GM19467 (cell line): ENCODE measurements around the gene SIRT3.
A peak's percentile ranks its signal among the peaks of the same experiment; 100 is the strongest.

Experiments used
- ATAC-seq: cut with Tn5 transposase; IDR thresholded peaks from one replicate; pipeline ENCODE4 v1.9.1; 2021; ENCODE audit warnings: mild to moderate bottlenecking, moderate library complexity; ENCODE audit not compliant: unreplicated experiment

SIRT3 gene

DNA sequence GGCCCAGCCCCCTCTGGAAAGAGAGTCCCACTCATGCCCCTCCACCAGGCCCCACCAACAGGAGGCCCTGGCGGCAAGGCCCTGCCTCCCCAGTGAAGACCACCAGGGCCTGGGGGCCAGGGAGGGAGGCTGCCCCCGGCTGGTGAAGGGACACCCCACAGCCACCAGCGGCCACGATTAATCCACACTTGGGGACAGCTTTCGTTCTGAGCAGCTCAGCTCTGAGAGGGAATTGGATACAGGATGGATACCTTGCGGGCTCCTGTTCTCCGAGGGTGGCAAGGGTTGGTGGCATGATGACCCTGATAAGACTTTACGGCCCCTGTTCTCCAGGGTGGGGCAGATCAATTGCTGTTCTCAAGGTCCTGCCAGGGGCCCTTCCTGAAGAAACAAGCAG is 35.2 kb upstream of the SIRT3 start:
- ATAC-seq: no peak

DNA sequence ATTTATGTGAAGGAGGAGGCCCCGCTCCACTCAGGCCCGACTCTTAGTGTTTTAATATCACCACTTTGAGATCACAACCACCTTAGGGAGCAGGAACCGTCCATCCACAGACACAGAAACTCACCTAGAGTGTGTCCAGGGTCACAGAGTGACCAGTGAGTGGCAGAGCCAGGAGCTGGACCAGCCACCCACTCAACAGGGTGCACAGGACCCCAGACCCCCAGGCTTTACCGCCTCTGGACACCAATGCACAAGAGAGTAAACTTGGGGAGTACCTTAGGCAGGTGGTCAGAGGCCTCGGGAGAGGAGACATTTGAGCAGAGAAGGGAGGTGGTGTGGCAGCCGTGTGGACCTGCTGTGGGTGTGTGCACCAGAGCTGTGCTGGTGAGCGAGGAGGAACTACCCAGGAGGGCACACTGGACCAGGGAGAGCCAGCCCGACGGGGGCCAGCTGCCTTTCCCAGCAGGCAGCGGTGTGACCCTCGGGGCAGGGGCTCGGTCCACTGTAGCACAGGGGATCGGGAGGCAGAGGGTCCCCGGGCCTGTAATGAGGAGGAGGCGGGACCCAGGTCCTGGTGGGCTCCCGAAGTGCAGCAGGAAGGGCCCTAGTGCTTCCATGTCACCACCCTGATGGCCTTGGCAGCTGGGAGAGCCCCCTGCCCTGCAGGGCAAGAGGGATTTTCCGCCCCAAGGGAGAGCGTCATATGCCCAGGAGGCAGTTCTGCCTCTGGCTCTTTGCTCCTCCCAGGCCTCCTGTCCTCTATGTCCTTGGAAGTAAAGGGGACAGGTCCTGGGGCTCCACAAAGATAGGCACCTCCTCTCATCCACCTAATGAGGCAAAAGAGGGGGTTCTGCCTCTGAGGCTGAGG is 34.5 kb upstream of the SIRT3 start:
- ATAC-seq: no peak

DNA sequence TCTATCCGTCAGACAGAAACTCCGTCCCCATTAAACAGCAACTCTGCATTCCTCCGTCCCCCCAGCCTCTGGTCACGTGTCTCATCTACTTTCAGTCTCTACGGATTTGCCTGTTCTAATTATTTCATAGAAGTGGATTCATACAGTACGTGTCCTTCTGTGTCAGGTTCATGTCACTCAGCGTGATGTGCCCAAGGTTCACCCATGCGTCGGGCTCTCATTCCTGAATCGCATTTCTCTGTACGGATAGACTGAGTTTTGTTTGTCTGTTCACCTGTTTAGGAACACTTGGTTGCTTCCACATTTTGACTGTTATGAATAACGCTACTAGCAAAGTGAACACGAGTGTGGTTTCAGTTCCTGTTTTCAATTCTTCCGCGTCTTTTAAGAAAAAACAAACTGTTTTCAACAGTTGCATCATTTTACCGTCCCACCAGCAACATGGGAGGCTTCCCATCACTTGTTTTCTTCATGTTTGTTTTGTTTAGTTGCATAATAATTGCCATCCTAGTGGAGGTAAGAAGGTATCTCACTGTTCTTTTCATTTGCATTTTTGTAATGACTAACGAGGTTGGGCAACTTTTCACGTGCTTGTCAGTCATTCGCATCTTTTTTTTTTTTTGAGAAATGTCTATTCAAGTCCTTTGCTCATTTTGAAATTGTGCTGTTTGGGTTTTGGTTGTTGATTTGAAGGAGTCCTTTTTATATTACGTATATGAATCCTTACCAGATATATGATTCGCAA is 33.2 kb upstream of the SIRT3 start:
- ATAC-seq: peak; percentile 60

DNA sequence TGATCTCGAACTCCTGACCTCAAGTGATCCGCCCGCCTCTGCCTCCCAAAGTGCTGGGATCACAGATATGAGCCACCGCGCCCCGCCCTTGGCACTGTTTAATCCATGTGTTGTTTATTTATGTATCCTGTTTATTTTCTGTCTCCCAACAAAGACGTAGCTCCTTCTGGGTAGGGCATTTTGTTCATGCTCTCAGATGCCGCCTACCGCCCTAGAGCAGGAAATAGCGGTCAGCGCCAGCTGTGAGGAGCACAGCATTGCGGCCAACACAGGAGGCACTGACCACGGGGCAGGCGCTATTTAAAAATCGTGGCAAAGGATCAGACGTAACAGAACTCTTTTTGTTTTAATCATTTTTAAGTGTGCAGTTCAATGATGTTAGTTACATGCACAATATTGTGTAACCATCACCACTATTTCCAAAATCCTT is 32.6 kb upstream of the SIRT3 start:
- peak; percentile 46 for ATAC-seq

DNA sequence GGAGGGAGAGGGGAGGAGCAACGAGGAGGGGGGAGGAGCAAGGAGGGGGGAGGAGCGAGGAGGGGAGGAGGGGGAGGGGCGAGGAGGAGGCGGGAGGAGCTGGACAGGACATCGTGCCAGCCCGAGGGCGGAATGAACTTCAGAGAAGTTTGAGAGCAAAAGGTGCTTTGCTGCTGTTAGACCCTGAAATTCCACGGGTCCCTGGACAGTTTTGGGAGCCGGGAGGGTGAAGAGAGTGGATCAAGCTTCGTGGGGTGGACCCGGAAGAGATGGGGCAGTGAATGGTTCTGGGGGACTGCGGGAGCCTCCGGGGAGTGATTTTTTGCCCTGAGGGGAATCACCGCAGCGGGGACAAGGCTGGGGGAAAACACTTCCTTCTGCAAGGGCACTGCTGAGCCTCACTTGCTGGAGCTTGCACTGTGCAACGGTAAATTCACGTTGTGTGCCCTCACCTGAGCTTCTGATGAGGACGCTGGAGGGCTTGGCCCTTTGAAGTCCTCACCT is 31.4 kb upstream of the SIRT3 start:
- ATAC-seq: no peak

DNA sequence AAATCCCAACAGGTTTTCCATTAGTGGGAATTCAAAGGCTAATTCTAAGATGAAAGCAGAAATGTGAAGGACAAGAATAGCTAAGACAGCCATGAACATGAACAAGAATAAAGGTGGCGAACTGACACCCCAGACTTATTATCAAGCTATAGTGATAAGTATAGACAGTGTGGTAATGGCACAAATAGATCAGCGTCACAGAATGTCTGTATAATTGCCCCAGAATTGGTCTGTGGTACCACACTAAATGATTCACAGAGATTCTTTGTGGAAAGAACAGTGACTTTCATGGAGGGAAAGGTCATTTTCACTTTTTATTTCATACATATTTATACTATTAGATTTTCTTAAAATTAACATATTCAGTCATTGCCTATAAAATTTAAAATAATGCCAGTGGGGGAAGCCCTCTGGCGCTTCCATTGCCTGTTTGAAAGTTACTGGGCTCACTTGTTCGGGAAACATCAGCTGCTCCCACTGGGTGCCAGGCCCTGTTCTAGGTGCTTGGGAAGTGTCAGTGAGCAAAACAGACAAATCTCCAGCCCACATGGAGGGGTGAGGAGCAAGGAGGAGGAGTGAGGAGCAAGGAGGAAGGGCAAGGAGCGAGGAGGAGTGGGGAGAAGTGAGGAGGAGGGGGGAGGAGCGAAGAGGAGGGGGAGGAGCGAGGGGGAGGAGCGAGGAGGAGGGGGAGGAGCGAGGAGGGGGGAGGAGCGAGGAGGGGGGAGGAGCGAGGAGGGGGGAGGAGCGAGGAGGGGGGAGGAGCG is 30.7 kb upstream of the SIRT3 start:
- ATAC-seq: no peak

DNA sequence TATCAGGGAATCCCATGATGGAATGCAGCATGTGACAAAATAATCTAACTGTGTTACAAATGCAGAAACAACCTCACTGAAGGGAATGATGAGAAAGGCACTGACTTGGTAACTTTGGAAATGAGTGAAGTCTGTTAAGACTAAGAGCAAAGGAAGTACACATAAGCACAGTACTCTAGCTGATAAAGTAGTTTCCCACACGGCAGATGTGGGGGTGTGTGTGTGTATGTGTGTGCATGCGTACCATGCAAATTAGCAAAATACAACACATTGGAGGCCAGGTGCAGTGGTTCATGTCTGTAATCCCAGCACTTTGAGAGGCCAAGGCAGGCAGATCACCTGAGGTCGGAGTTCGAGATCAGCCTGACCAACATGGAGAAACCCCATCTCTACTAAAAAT is 25.5 kb upstream of the SIRT3 start:
- ATAC-seq: no peak

DNA sequence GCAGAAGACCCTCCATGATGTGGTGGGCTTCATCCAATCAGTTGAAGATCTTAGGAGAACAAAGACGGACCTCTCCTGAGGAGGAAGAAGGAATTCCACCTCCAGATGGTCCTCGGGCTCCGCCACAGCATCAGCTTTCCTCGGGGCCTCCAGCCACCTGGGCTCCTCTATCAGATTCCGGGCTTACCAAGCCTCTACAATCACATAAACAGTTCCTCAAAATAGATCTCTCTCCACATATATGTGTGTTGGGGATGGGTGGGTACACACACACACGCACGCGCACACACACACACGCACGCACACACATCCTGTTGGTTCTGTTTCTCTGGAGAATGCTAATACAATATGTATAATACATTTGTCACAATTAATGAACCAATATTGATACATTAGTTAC is 23.3 kb upstream of the SIRT3 start:
- no peak for ATAC-seq

DNA sequence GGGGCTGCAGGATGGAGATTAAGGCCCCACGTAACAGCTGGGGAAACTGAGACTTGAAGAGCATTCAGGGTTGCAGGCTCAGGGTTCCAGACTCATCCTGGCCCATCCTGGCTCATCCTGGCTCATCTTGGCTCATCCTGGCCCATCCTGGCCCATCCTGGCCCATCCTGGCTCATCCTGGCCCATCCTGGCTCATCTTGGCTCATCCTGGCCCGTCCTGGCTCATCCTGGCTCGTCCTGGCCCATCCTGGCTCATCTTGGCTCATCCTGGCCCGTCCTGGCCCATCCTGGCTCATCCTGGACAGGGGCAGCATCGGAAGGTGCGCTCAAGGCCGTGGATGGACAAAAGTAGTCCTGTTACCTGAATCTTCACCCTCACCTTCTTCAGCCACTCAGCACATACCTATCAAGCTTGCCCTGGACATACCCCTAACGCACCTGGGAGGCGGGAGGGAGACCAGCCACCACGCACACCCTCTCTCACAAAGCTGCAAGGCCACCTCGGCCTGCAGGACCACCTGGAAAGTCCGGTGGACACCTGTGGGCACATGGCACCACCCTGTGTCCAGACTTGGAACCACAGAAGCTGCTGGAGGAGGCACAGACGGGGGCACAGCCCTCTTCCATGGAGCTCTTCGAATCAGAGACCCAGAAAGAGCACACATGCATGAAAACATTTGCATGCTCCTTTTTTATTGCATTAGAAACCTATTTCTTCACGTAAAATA is 21.8 kb upstream of the SIRT3 start:
- ATAC-seq: no peak

DNA sequence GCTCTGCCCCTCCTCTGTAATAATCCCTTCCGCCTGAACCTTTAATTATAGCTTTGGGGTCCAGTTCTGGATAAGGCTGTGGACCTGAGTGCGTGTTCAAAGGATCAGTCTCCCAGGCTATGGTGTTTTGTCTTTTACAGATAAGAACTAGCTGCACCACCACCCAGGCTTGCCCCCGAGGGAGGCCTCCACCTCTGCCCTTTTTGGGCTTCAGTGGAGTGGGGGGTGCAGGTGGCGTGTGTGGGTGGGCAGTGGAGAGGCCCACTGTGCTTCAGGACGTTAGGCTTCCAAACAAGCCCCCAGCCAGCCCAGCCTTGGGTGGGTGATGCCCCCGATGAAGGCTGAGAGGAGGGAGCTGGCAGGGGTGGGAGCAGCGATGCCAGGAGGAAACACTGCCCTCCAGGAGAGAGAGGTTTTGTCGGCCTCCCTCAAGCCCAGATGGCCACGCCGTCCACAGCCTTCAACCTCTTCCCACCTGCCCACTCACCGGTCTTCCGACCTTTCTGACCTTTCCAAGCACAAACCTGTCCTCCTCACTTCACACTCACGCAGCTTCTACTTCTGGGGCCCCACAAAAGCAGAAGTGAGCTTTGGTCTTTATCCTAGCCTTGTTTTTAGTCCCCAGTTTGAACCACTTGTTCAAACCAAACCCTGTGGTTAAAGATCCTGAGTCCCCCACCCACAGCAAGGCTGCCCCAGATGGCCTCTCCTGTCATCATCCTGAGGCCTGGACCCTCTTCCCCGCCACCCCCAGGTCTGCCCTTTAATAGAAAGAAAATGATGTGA is 21.0 kb upstream of the SIRT3 start:
- no peak for ATAC-seq

DNA sequence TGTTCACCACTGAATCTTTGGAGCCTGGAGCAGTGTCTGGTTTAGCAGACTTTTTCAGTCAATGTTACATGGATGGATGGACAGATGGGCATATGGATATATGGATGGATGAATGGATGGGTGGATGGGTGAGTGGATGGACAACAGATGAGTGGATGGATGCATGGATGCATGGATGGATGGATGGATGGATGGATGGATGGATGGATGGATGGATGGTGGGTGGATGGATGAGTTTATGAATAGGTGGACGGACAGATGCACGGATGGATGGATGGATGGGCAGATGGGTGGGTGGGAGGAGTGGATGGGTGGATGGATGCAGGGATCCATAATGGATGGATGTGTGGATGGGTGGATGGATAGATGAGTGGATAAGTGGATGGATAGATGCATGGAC is 19.7 kb upstream of the SIRT3 start:
- no peak for ATAC-seq

DNA sequence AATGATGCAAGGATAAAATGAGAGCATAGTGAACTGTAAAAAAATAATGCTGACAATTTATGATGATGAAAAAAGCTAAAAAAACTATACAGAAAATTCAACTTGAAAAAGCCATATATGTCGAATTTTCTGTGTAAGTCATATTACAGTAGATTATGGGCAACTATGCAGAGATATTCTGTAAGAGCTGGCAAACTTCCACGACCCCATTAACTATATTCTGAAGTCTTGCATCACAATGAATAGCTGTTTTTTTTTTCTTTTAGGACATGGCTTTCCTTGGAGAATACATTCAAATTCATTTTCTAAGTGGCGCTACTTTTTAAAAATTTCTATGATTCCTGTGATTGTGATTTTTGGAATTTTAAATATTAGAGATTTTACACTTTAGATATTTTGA is 19.0 kb upstream of the SIRT3 start:
- no peak for ATAC-seq

DNA sequence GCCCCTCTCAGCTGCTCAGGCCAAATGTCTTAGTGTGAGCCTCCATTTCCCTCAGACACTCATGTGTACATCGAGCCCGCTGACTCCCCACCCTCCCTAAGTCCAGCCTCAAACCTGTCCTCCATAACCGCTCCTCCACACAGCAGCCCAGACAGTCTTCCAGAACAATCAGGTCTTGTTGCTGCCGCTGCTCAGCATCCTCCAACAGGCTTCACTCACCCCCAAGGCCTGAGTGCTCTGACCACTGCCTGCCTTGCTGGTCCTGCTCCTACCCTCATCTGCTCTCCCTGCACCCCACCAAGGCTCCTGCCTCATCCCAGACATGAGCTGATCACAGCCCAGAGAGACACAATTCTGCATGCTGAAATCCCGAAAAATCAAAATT is 17.7 kb upstream of the SIRT3 start:
- ATAC-seq: no peak

DNA sequence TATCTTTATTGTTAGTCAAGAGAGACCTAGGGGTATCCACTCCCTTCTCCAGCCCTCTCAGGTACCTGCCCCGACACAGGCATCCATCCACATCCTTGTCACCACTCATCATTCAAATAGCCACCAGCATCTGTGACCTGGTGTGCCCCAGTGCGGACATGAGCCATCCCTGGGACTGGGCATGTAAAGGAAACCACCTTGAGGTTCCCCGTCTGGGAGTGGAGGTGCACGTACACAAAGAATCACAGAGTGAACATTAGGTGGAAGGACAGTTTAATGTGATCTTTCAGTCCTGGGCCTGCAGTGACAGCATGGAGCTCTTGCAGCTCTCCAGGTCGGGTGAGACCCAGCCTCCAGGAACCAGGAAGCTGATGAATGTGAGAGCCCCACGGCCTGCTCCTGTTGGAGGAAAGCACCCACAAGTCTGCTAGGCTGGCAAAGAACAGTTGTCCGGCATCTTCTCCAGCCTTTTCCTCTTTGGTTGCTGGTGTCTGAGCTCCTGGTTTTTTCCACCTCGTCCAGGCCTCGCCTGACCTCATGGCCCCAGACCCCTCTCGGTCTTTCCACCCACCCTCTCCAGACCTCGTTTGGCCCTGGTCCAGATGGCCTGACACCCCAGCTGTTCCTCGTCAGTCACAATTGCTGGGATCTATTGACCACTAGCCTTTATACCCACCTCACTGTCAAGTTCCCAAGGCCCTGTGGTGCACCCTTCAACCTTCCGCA is 17.2 kb upstream of the SIRT3 start:
- ATAC-seq: no peak

DNA sequence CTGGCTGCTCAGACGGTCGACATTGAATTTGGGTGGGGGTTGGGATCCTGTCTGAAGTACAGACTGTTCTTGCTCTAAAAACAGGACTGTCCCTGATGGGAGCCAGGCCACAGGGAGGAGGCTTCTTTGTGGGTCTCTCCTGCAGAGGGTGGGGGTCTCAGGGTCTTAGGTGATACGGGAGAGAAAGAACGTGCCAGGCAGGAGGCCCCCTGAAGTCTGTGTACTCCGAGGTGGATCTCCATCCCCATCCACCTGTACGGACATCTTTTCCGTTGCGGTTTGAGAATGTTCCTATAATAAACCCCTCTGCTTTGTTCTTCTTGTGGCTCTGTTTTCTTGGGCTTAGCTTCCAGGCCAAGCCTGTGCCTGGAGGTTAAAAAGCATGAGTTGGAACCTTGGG is 16.5 kb upstream of the SIRT3 start:
- ATAC-seq: no peak

DNA sequence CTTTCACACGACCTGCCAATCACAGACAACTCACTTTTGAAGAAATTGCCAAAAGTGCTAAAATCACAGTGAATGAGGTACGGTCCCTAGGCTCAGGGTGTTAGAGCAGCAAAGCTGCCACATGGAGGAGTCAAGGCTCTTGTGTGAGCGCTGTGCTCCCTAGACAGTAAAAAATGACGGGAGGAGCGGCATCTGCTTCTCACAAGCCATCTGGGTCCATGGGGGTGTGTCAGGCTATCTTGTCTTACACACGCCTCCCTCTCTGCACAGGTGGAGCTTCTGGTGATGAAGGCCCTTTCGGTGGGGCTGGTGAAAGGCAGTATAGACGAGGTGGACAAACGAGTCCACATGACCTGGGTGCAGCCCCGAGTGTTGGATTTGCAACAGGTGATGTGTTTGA is 15.4 kb upstream of the SIRT3 start:
- no peak for ATAC-seq

DNA sequence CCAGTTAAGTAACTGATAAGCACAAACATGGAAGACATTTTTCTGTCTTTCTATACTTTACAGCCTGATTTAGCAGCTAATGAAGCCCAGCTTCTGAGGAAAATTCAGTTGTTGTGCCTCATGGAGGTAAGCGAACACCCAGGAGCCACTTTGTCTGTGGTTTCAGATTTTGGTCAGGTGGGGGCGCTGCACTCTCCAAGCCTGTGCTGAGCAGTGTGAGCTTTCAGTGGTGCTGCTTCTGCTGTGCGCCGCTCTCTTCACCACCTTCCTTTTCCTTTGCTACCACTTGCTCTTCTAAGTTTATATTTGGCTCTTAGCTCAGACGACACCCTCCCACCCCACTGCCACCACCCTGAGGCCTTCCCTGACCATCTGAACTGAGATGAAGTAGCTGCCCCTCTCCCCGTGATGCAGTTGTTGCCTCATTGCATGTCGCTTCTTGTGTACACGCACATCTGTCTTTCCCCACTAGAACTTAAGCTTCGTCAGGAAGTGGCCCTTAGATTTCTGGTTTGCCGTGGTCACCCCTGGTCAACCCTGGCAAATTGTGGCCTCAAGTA is 14.7 kb upstream of the SIRT3 start:
- ATAC-seq: no peak

DNA sequence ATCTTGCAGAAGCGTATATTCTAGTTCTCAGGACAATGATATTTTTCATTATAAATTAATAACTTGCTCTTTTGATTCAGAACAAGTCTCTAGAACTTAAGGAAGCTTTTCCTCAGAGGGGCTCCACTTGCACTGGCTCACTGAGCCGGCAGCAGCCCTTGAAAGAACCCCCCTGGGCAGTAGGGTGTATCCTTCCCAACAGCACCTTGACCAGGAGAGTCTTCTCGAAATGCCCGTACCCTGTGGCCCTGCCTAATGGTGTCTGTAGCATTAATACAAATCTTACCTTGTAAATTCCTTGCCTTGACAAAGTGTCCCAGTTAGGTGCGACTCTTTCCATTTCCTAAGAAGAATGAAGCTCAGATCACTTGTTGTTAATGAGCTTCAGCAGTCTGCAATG is 14.1 kb upstream of the SIRT3 start:
- no peak for ATAC-seq

DNA sequence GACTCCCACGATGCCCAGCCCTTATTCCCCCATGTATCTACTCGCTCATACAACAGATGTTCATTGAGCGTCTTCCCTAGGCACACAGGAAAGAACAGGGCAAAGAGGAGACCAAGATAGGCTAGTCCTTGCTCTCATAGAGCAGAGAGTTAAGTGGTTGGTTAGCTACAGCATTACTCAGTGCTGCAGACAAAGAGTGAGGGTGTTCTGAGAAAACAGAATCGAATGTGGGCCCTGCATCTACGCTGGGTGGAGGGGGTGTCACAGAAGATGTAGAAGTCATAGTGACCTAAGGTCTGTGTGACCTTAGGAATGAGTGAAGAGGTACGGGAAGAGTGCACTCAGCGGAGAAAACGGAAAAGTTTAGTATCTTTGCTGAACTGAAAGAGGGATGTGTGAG is 12.9 kb upstream of the SIRT3 start:
- no peak for ATAC-seq
